Putamen (tissue), 1 donor: Measurements from ENCODE around the gene TMEM179B.
"Not testable (repeated sequence)": the region's sequence is repeated elsewhere in the genome, so short reads cannot be mapped to it uniquely, and the experiment has no call there.

Source experiments
- DNase-seq: peaks from one replicate; pipeline ENCODE4 v3.0.0-alpha.2; 2016; ENCODE audit warnings: low spot score

Gene TMEM179B, protein sequence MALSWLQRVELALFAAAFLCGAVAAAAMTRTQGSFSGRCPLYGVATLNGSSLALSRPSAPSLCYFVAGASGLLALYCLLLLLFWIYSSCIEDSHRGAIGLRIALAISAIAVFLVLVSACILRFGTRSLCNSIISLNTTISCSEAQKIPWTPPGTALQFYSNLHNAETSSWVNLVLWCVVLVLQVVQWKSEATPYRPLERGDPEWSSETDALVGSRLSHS

DNA sequence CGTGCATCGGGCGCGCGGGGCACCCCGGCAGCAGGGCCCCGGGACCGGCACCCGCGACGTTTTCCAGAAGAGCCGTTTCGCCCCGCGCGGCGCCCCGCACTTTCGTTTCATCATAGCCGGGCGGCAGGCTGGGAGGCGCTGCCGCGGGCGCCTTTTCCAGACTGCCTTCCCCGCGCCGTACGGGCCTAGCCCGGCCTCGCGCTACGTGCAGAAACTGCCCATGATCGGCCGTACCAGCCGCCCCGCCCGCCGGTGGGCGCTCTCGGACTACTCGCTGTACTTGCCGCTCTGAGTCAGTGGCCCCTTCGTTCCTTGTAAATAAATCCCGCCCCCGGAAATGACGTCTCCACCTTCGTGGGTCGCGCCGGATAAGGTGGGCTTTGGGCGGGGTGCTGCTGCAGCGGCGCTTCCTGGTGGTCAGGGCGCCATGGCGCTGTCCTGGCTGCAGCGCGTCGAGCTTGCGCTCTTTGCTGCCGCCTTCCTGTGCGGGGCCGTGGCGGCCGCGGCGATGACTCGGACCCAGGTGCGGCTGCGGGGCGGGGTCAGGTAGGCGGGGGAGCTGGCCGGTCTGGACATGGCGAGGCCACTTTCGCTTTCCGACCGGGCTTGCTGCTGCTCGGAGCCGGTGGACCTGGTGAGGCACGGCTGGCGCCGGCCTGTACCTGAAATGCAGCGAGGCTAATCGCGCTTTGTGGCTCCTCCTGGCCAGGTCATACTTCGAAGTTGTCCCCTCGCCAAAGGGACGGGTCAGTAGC, at the start of gene TMEM179B:
Gene TMEM179B (plus strand): TSS at position 398 of the 755 bp plus-strand sequence. CDS start 30 bp downstream, at position 428.
- peak; percentile 98 for DNase-seq

DNA sequence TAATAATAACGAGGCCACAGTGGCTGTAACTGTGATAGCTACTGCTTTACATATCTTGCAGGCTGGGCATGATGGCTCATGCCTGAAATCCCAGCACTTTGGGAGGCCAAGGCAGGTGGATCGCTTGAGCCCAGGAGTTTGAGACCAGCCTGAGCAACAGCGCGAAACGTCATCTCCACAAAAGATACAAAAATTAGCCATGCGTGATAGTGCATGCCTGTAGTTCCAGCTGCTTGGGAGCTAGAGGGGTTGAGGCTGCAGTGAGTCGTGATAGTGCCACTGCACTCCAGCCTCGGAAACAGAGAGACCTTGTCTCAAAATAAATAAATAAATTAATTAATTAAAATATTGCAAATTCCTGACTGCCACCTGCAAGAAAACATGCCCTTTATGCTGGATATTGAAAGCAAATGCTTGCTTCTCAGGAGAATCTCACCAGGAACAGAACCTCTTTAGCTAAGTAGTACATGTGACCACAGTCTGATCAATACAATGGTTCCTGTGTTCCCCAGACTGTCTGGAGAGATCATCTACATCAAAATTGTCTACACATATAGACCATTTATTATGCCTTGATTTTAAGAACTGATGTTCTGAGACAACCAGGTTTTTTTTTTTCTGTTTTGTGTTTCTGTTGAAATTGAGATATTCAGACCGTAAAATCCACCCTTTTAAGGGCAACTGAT, 39.6 kb upstream of the TMEM179B start:
- no peak for DNase-seq

DNA sequence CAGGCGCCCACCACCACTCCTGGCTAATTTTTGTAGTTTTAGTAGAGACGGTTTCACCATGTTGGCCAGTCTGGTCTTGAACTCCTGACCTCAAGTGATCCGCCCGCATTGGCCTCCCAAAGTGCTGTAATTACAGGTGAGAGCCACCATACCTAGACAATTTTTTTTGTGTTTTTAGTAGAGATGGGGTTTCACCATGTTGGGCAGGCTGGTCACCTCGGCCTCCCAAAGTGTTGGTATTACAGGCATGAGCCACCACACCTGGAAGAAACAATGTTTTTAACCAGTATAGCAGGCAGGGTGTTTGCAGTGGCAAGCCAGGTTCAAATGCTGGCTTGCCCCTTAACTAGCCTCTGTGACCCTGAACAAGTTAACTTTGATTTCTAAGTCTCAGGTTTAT, 37.3 kb upstream of the TMEM179B start:
- DNase-seq, result not testable (repeated sequence)

DNA sequence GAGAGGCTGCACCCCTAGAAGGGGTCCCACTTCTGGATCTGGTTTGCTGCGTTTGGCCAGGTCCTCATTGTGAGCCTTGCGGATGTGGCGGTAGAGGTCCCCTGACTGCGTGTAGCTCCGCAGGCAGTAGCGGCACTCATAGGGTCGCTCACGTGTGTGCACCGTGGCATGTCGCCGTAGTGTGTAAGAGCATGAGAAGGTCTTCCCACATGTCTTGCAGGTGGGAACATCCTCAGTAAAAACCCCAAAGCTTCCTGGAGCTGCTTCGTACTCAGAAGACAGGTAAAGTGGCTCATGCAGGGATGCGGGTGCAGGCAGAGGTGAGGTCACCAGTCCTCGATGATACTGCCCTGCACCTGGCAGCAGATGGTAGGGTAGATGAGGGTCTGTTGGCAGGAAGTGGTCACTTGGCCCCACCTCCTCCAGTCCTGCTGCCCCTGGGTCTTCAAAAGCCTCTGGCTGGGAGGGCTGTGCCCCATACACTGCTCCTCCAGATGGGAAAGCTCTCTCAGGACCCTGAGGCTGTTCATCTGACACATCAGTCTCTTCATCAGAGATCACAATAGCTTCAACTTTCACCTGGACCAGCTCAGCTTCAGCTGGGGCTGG, 34.9 kb upstream of the TMEM179B start:
- no peak for DNase-seq

DNA sequence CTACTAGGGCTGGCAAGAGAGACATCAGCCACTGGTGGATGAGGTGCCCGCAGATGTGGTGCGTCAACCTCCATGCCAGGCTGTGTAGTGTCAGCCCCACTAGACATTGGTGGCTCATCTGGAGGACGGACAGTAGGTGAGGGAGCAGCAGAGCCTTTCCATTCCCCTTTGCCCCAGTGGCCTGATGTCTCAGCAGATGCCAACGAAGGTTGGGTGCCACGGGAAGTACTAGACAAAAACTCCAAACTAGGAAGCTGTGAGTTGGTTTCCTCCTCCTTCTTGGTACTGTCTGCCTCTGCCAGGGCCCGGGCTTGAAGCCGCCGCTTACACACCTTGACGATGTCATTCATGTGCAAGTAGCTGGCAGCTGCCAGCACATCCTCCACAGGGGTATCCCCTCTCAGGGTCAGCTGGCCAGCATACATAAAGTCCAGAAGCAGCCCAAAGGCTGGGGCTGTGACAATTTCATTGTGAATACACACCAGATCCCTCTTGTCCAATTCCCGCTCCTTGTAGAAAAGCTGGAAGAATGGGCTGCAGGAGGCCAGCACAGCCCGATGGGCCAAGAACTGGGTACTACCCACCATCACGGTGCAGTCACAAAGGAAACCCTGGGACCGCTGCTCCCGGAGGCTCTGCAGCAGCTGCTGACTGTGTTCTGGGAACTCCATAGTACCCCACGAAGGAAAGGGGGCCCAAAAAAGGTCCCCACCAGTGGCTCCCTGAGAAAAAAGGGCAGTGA, 34.0 kb upstream of the TMEM179B start:
- no peak for DNase-seq

DNA sequence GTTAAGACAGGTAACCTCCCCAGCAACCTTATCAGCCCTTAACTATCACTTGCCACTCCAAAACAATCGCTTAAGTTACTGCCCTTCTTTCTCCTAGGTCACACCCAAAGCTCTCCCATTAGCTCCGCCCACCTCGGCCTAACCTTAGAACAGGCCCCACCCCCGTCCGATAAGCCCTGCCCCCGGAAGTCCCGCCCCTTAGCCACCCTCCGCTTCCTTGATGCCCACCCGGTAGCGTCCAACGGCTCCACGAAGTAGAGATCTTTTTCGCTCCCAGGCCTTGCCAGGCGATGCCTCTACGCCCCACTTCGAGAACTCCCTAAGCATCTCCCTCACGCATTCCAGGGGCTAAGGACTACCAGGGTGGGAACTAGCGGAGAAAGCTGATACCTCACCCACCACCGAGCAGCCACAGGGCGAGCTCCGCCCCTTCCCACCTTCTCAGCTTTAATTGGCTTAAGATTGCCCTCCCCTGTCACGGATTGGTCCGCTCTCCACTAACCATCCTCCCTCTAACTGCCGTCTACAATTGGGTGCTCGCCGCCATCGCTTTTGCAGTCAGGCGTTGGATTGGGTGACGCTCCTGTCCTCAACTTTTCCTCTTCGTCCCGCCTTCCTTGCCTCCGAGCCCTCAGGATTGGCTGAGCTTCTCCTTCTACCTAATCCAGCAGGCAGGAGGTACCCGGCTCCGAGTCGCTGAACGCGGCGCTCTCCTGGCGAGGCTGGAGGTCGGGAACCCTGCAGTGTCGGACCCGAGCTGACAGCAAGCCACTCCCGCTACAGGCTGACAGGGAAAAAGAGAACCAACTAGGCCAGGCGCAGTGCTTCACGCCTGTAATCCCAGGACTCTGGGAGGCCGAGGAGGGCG, 33.2 kb upstream of the TMEM179B start, which contains the start of gene ZBTB3:
Gene ZBTB3 (minus strand): TSS at position 425 of the 868 bp plus-strand sequence. CDS start 496 bp downstream, outside the sequence.
- DNase-seq, result peak; percentile 99

DNA sequence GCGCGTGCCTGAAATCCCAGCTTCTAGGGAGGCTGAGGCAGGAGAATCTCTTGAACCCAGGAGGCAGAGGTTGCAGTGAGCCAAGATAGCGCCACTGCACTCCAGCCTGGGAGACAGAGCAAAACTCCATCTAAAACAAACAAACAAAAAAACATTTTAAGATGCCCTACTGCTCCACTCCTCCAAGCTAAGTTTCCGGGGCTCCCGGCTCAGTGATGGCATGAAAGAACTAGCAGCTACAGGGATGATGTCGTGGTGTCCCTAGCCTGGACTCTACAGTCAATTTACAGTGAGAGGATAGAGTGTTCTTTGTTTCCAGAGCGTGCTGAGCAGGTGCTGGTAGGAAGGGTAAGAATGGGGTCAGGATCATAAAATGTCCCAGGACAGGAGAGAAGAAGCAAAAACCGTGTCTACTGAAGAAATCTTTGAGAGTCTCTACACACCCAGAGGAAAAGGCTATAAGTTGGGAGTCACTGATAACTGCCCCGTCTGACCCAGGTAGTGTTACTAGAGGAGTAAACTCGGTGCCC, 32.1 kb upstream of the TMEM179B start:
- no peak for DNase-seq

DNA sequence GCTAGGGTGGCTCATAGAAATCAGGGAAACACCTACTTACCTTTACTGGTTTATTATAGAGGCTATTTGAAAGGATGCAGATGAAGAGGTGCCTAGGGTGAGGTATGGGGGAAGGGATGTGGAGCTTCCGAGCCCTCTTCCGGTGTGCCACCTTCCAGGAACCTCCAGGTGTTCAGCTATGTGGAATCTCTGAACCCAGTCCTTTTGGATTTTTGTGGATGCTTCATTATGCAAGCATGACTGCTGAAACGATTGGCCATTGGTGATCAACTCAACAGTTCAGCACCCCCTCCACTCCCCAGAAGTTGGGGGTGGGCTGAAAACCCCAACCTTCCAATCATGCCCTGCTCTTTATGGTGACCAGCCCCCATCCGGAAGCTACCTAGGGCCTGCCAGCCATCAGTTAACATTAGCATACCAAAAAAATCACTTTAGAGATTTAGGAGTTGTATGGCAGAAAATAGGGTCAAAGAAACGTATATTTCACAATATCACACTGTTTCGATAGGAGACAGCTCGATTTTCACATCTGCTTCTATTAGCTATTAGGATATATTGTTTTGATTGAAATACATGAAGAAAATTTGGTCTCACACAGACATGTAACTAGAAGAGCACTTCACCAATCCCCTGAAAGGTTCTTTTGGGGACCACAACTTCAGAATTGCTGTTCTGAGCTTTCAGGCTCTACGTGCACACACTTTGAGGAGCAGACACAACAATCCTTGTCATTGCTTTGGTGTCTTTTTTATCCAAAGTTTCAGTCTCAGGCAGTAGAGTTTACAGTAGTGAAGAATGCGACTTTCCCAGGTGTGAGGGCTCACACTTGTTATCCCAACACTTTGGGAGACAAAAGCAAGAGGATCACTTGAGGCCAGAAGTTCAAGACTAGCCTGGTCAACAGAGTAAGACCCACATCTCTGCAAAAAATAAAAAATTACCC, 29.1 kb upstream of the TMEM179B start:
- DNase-seq, result no peak

DNA sequence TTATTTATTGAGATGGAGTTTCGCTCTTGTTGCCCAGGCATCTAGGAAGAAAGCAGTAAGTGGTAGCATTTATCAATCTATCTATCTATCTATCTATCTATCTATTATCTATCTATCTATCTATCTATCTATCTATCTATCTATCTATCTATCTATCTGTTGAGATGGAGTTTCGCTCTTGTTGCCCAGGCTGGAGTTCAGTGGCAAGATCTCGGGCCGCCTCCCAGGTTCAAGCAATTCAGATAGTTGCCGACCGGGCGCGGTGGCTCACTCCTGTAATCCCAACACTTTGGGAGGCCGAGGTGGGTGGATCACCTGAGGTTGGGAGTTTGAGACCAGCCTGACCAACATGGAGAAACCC, 26.4 kb upstream of the TMEM179B start:
- DNase-seq, result not testable (repeated sequence)

DNA sequence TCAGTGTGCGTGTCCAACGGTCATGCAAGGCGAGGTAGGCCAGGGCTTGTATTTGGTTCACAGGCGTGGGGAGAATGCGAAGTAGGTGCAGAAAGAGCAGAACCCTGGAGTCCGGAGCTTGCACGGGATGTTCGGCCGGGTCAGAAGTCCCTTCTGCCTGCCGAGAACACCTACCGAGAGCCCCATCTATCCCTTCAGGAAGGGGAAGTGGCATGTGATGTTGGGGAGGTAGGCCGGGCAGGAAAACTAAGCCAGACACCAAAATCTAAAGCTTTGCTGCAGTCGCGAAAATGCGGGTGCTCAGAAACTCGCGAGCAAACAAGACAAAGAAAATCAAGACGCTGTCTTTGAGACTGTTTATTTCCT, 16.4 kb upstream of the TMEM179B start:
- no peak for DNase-seq

DNA sequence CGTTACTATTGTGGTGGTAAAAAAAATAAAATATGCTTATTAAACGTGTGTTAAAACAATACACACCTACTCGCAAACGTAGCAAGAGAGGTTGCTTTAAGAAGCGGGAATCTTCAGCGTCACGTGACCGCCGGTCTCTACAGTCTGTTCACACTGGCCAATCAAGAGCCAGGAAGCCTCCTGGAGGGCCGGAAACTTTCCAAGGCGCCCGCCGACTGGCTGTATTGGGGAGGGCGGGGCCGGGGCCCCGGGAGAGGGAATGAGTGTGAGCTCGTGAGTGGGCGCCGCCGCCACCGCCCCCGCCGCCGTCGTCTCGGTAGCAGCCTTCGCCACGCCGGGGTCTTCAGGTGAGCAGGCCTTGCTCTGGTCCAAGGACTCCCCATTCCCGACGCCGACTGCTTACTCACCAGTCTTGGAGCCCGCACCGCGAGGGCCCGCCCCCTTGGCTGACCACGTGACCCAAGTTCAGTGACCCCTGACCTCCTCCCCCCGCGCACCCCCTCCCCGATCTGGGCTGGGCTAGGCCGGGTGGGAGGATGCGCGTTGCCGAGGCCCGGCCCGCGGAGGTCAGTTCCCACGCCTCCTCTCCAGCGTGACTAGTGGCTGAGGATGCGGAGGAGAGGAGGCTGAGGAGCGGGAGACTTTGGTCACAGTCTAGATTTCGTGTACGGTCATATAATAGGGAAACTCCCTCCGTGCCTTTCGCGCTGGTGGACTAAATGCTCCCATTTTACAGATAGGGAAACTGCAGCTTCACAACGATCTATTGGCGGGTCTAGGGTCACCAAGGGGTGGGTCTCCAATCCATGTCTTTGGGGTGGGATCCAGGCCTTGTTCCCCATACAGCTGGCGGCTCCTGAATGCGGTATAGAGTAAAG, 15.8 kb upstream of the TMEM179B start, which contains the start of gene TAF6L:
Gene TAF6L (plus strand): TSS at position 253 of the 878 bp plus-strand sequence. CDS start 4,388 bp downstream, outside the sequence.
- peak; percentile 98 for DNase-seq

DNA sequence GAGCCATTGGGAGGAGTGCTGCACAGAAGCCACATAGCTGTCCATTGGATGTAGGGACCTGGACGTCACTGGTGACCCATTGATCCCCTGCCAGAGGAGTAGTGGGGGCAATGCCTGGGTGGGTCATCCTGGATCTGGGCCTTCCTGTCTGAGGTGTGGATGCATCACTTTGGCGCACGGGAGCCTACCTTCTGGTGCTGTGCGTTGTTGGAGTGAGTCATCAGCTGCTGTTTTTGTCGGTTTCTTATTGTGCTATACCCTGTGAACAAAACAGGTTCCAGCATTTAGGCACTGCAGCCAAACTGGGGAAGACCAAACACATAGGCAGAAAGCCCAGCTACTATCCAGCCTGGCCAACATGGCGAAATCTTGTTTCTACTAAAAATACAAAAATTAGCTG, 12.8 kb upstream of the TMEM179B start:
- no peak for DNase-seq

DNA sequence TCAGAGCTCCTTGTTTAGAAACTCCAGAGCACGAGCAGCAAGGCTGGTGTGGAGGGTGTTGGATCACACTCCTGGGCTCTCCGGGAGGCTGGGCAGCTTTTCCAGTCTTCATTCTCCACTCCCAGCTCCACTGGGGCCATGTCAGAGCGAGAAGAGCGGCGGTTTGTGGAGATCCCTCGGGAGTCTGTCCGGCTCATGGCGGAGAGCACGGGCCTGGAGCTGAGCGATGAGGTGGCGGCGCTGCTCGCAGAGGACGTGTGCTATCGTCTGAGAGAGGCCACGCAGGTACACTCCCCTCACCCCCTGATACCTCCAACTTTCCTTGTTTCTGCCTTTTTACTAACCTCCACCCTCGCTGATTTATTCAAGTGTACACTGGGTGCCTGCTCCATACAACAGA, 11.6 kb upstream of the TMEM179B start:
- no peak for DNase-seq

DNA sequence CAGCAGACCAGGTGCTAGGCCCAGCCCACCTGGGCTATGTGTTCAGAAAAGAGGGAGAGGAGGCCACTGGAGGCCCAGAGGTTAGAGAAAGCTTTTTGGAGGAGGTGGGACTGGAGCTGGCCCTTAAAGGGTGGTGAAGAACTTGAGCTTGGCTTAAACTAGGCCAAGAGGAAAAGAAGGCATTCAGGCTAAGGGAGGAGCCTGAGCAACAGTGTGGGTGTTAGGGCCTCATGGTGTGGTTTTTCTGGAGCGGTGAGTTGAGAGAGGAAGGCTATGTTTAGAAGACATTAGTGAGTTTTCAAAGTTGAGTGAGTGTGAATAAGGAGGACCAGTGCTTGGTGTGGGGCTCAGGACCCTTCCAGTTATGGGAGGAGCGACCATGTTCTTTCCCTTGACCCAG, 9.8 kb upstream of the TMEM179B start:
- no peak for DNase-seq

DNA sequence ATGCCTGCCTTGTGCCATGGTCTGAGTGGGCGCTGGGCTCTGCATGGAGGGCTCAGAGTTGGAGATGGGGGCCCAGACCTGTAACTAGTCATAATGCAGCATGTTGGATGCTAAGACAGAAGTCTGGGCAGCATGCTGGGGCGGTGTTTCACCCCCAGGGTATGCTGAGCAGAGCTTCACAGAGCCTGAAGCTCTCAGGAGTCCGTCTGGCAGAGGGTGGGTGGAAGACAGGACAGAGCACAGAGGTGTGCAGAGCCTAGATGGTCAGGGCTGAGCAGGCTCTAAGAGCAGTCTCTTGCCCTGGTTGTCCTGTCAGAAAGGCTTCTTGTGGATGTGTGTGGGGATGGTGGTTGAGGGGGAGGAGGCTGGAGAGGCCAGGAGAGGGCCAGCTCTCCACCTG, 8.8 kb upstream of the TMEM179B start:
- DNase-seq, result no peak

DNA sequence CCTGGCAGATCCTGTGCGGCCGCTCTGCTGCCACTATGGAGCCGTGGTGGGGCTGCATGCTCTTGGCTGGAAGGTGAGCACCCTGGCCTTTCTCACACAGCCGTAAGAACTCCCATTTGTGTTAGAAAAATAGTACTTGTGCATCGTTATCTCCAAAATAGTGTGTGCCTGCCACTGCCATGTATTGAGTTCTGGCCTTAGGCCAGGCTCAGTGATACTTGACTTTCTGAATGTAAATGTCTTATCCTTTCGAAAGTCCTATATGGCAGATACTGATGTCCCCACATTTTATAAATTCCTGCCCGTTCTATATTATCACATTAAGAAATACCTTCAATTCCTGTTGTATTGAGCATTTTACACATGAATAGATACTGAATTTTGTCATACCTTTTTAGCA, 4.4 kb upstream of the TMEM179B start:
- DNase-seq, result no peak

DNA sequence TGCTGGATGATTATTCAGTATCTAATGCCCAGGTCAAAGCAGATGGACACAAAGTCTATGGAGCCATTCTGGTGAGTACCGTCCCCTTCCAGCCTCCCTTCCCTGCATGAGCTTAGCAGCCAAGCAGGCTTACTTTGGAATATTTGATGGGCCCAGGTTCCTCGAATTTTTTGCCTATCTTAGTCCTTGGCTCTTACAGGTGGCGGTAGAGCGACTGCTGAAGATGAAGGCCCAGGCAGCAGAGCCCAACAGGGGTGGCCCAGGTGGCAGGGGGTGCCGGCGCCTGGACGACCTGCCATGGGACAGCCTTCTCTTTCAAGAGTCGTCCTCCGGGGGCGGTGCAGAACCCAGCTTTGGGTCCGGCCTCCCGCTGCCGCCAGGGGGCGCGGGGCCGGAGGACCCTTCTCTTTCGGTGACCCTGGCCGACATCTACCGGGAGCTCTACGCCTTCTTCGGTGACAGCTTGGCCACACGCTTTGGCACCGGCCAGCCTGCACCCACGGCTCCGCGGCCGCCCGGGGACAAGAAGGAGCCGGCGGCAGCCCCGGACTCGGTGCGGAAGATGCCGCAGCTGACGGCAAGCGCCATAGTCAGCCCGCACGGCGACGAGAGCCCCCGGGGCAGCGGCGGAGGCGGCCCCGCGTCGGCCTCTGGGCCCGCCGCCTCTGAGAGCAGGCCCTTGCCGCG, 741 bp upstream of the TMEM179B start:
- DNase-seq, result peak; percentile 81

DNA sequence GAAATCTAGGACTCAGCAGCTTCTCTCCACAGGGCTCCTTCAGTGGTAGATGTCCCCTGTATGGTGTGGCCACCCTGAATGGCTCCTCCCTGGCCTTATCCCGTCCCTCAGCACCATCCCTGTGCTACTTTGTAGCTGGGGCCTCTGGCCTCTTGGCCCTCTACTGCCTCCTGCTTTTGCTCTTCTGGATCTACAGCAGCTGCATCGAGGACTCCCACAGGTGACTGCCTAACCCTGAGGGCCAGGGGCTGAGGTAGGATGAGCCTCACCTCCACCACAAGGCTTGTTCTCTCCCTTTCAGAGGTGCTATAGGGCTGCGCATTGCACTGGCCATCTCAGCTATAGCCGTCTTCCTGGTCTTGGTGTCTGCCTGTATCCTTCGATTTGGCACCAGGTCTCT, 1.8 kb downstream of the TMEM179B start:
- no peak for DNase-seq
